HG03139 (cell line): Measurements from ENCODE around the gene PAK1IP1.
A peak's percentile ranks its signal among the peaks of the same experiment; 100 is the strongest.
"Not testable (repeated sequence)": the region's sequence is repeated elsewhere in the genome, so short reads cannot be mapped to it uniquely, and the experiment has no call there.

Experiments
- ATAC-seq: cut with Tn5 transposase; IDR thresholded peaks from one replicate; pipeline ENCODE4 v1.9.1; 2021; ENCODE audit not compliant: unreplicated experiment

Gene PAK1IP1

GRCh38 chr6:10690651-10691445 lies 3.9 kb upstream of the PAK1IP1 start:
- ATAC-seq: no peak

GRCh38 chr6:10692965-10693538 lies 1.7 kb upstream of the PAK1IP1 start:
- ATAC-seq: no peak

GRCh38 chr6:10695086-10695657 lies 400 bp downstream of the PAK1IP1 start:
- no peak for ATAC-seq

GRCh38 chr6:10696655-10697054 lies 1.9 kb downstream of the PAK1IP1 start:
- no peak for ATAC-seq

- ATAC-seq: no peak
These were observed 19.2 kb downstream of the PAK1IP1 start for GRCh38 chr6:10713962-10714361.

DNA sequence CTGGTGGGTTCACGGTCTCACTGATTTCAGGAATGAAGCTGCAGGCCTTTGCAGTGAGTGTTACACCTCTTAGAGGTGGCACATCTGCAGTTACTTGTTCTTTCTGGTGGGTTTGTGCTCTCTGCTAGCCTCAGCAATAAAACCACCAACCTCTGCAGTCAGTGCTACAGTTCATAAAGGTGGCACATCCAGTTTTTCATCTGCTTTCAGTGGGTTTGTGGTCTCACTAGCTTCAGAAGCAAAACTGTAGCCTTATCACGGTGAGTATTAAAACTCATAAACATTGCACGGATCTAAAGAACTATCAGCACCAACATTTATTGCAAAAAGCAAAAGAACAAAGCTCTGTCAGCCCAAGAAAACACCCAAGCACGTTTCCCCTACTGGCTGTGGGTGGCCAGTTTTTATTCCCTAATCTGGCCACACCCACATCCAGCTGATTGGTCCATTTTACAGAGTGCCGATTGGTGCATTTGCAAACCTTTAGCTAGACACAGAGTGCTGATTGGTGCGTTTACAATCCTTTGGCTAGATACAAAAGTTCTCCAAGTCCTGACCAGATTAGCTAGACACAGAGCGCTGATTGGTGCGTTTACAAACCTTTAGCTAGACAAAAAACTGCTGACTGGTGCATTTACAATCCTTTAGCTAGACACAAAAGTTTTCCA lies 24.7 kb downstream of the PAK1IP1 start:
- ATAC-seq: no peak

GRCh38 chr6:10719964-10720264 lies 25.1 kb downstream of the PAK1IP1 start:
- ATAC-seq: no peak

DNA sequence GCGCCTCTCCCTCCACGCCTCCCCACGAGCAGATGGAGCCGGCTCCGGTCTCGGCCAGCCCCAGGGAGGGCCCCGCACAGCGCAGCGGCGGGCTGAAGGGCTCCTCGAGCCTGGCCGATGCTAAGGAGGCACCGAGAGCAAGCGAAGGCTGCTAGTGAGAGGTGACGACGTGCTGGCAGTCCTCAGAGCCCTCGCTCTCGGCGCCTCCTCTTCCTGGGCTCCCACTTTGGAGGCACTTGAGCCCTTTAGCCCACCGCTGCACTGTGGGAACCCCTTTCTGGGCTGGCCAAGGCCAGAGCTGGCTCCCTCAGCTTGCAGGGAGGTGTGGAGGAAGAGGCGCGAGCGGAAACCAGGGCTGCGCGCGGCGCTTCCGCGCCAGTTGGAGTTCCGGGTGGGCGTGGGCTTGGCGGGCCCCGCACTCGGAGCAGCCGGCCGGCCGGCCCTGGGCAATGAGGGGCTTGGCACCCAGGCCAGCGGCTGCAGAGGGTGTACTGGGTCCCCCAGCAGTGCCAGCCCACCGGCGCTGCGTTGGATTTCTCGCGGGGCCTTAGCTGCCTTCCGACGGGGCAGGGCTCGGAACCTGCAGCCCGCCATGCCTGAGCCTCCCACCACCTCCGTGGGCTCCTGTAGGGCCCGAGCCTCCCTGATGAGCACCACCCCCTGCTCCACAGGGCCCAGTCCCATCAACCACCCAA lies 25.6 kb downstream of the PAK1IP1 start:
- ATAC-seq: no peak

DNA sequence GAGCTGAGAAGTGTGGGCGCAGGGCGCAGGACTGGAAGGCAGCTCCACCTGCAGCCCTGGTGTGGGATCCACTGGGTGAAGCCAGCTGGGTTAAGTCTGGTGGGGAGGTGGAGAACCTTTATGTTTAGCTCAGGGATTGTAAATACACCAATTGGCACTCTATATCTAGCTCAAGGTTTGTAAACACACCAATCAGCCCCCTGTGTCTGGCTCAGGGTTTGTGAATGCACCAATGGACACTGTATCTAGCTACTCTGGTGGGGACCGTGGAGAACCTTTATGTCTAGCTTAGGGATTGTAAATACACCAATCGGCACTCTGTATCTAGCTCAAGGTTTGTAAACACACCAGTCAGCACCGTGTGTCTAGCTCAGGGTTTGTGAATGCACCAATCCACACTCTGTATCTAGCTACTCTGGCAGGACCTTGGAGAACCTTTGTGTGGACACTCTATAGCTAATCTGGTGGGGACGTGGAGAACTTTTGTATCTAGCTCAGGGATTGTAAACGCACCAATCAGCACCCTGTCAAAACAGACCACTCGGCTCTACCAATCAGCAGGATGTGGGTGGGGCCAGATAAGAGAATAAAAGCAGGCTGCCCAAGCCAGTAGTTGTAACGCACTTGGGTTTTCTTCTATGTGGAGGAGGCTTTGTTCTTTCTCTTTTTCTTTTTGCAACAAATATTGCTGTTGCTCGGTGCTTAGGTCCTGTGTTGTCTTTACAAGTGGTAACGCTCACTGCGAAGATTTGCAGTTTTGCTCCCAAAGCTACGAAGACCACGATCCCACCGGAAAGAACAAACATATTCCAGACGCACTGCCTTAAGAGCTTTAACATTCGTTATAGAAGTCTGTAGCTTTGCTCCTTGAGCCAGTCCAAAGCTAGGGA lies 26.4 kb downstream of the PAK1IP1 start:
- not testable (repeated sequence) for ATAC-seq

DNA sequence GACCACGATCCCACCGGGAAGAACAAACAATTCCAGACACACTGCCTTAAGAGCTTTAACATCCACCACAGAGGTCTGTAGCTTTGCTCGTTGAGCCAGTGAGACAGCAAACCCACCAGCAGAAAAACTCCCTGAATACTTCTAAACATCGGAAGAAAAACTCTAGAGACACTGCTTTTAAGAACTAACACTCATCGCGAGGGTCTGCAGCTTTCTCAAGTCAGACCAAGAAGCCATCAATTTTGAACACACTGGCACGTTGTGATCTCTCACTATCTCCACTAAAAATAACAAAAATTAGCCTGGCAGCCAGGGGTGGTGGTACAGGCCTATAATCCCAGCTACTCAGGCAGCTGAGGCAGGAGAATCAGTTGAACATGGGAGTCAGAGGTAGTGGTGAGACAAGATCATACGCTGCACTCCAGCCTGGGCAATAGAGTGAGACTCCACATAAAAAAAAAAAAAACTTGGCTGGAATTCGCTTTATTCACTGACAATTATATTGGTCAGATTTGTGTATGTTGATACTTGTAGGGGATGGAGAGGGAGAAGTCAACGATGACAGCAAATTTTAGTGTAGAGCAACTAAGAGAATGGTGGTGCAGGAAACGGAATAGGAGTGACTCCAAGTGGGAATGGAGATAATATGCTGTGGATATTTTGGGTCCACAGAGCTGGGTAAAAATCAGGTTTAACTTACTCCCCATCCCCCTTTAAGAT lies 27.2 kb downstream of the PAK1IP1 start:
- ATAC-seq: no peak

- ATAC-seq: no peak
These were observed 27.7 kb downstream of the PAK1IP1 start for GRCh38 chr6:10722570-10722819.

GRCh38 chr6:10722820-10723566 lies 28.2 kb downstream of the PAK1IP1 start, which contains the start of gene TMEM14C:
TMEM14C (plus strand) TSS chr6:10723070; CDS start chr6:10724614, 1,544 bp downstream.
- peak; percentile 92 for ATAC-seq

DNA sequence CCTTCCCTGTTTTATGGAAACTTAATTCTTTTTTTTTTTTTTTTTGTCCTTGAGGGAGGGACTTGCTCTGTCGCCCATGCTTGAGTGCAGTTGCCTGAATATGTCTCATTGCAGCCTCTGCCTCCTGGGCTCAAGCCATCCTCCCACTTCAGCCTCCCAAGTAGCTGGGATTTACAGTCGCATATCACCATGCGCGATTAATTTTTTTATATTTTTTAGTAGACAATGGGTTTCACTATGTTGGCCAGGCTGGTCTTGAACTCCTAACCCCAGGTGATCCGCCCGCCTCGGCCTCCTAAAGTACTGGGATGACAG lies 28.8 kb downstream of the PAK1IP1 start:
- no peak for ATAC-seq

GRCh38 chr6:10725044-10725443 lies 30.3 kb downstream of the PAK1IP1 start:
- ATAC-seq: no peak

- ATAC-seq: no peak
These were observed 30.9 kb downstream of the PAK1IP1 start for GRCh38 chr6:10725716-10726115.

DNA sequence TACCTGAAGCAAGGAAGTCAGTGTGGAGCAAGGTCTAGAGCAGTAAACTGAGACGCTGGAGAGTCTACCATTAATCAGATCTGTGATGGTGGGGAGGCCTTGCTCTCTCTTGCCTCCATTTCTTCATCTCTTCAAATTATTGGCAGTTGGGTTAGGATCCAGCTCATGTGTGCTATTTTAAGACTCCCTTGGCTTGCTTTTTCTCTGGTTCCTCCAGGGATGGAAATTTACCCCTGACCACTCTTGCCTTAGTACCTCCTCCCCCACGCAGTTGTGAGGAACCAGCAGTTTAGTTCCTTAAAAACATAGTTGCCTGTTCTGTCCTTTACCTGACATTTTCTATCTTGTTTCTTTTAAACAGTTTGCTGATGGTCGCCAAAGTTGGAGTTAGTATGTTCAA lies 35.5 kb downstream of the PAK1IP1 start:
- ATAC-seq: no peak

DNA sequence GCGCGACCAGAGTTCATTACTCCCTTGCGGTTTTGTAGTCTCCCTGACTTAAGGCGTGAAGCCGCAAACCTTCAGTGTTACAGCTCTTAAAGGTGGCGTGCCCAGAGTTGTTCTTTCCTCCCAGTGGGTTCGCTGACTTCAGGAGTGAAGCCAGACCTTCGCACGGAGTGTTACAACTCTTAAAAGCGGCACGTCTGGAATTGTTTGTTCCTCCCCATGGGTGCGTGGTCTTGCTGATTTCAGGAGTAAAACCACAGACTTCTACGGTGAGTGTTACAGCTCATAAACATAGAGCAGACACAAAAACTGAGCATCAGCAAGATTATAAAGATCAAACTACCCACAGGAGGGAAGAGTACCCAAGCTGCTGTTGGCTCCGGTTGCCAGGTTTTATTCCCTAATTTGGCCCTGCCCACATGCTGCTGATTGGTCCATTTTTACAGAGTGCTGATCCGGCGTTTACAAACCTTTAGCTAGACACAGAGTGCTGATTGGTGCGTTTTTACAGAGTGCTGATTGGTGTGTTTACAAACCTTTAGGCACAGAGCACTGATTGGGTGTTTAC lies 38.5 kb downstream of the PAK1IP1 start:
- ATAC-seq: no peak

GRCh38 chr6:10733863-10734262 lies 39.1 kb downstream of the PAK1IP1 start:
- no peak for ATAC-seq

DNA sequence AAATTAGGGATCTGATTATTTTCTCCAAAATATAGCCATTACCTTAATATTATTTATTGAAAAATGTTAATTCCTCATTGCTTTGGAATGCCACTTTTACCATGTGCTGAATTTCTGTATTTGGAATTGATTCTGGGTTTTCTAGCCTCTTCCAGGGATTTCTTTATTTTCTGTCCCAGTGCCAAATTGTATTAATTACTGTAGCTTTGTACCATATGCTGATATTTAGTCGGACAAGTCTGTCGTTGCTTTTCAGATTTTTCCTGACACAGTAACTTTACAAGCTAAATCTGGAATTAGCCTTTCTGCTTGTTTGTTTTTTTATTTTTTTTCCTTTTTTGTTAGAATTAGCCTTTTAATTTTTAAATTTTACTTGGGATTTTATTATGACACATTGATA lies 42.0 kb downstream of the PAK1IP1 start:
- ATAC-seq: no peak
